ENCODE results near the gene CDK6. TPM values are rescaled to one million over a fixed set of nuclear protein-coding genes. Genes with fewer than 3 reads are reported as not detected.

CDK6 gene
- total and polyA plus RNA-seq, 2 donors: 5.0 to 120 TPM

- 92% methylated on average over 6 of the region's 6 CpGs for WGBS
- DNase-seq (ENCODE audit: extremely low spot score): no peak
- Histone ChIP-seq H3K36me3 (ENCODE audit: insufficient read depth) (peaks cover 7% of the 10 kb centered on the region), H3K4me1 (ENCODE audit: insufficient read depth) (no peaks in the 10 kb centered on the region), H3K4me3 (ENCODE audit: low read depth, low read length) (no peak overlapping the region), H3K27ac (ENCODE audit: low read depth) (no peak overlapping the region)
These were observed 268.9 kb downstream of the CDK6 start for GRCh38 chr7:92567460-92567859.

GRCh38 chr7:92563345-92563744 is 273.0 kb downstream of the CDK6 start:
- H3K4me1 ChIP-seq (ENCODE audit: insufficient read depth): no peaks in the 10 kb centered on the region
- DNase-seq (ENCODE audit: extremely low spot score): no peak
- WGBS: 79% methylated on average over 2 of the region's 2 CpGs
- H3K36me3 ChIP-seq (ENCODE audit: insufficient read depth): peaks cover 8% of the 10 kb centered on the region
- no peak overlapping the region for H3K27ac ChIP-seq (ENCODE audit: low read depth)
- H3K4me3 ChIP-seq (ENCODE audit: low read depth, low read length): no peak overlapping the region

DNA sequence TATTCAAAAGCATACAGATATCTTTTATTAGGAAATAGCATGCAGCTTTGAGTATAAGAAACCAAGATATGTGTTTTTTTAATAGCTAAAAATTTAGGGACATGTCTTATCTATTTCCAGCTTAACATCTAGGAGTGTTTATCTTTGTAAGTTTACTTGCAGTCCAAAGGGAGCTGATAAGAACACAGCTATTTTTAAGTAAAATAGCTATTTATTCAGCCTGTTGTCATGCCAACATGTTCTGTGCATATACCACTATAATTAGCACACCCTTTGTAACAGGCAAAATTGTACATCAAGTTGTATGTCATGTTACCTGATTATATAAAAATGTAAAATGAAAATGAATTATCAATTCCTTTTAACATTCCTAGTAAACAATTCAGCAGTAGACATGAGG is 275.8 kb downstream of the CDK6 start:
- DNase-seq (ENCODE audit: extremely low spot score): no peak
- Histone ChIP-seq H3K4me3 (ENCODE audit: low read depth, low read length) (no peak overlapping the region), H3K27ac (ENCODE audit: low read depth) (no peak overlapping the region), H3K36me3 (ENCODE audit: insufficient read depth) (peaks cover 8% of the 10 kb centered on the region), H3K4me1 (ENCODE audit: insufficient read depth) (no peaks in the 10 kb centered on the region)

DNA sequence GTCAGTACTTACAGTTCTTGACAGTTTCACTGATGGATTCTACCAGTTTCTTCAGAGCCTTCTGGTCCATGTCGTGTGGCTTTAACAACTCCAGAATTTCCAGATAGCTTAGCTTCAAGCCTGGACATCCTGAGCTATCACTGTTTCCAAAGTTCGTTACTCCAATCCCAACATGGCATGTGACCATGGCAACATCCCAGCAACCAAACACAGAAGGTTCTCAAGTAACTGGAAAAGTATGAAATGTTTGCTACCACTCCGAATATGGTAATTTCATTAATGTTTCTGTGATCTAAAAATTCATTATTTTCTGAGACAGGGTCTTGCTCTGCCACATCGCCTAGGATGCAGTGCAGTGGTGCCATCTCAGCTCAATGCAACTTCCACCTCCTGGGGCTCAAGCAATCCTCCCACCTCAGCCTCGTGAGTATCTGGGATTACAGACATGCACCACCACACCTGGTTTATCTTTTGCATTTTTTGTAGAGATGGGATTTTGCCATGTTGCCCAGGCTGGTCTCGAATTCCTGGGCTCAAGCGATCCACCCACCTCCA is 278.5 kb downstream of the CDK6 start:
- no peak for DNase-seq (ENCODE audit: extremely low spot score)
- Histone ChIP-seq H3K4me1 (ENCODE audit: insufficient read depth) (no peaks in the 10 kb centered on the region), H3K36me3 (ENCODE audit: insufficient read depth) (peaks cover 1% of the 10 kb centered on the region), H3K4me3 (ENCODE audit: low read depth, low read length) (no peak overlapping the region), H3K27ac (ENCODE audit: low read depth) (no peak overlapping the region)
- WGBS: 78% methylated on average over 7 of the region's 7 CpGs

DNA sequence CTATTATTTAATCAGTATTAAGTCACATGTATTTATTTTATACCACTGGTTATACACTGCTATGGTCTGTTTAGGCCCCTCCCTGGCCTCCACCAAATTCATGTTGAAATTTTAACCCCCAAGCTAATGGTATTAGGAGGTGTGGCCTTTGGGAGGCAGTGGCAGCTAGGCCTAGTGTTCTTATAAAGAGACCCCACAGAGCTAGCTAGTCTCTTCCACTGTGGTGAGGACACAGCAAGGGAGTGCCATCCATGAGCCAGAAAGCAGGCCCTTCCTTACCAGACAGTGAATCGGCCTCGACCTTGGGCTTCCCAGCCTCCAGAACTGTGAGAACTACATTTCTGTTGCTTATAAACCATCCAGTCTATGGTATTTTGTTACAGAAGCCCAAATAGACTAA is 279.1 kb downstream of the CDK6 start:
- WGBS: 95% methylated on average over 2 of the region's 2 CpGs
- no peak for DNase-seq (ENCODE audit: extremely low spot score)
- Histone ChIP-seq H3K36me3 (ENCODE audit: insufficient read depth) (peaks cover 1% of the 10 kb centered on the region), H3K4me3 (ENCODE audit: low read depth, low read length) (no peak overlapping the region), H3K27ac (ENCODE audit: low read depth) (no peak overlapping the region), H3K4me1 (ENCODE audit: insufficient read depth) (no peaks in the 10 kb centered on the region)

Small RNA genes lying within 50 kb of the gene (small RNA-seq; reads per million reads assigned to genes)
- gene RNU6-10P: not detected

Other genes starting within 250 kb of the CDK6 start
- gene FAM133B, start 246.2 kb downstream of the CDK6 start, total RNA-seq: 56.1 TPM
- gene FAM133B, start 246.2 kb downstream of the CDK6 start, polyA plus RNA-seq: 16.9 TPM